ENCODE data around the gene FGF11. TPM values are rescaled to one million over a fixed set of nuclear protein-coding genes. Genes with fewer than 3 reads are reported as not detected.

FGF11 gene
- total and polyA plus RNA-seq, 2 experiments from 2014 or later = 0.36 TPM; not detected in 1

DNA sequence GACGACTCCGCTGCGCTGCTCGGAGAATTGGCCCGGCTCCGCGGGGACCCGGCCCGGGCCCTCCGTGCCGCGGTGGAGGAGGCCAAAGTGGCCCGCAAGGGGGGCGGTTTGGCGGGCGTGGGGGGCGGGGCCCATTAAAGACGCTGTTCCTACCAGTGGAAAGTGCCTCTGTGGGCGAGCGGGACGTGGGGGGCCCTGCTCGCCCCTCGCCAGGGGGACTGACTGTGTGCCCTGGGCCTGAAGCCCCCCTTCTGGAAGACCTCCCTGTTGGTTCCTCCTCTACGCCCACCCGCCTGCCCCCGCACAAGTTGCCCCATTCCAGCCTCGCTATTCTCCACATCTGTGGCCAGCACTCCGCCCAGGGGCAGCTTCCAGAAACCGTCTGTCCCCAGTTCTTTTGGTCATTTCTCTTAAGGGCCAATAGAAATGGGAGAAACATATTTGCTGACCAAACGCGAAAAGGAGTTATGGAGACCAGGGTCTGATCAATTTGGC is 1.9 kb upstream of the FGF11 start:
- in situ Hi-C loops (cut with MboI) = no loop called here
- TF ChIP-seq EZH2 (IDR thresholded peaks at IDR 0.05; ENCODE audit: insufficient read depth, poor library complexity, severe bottlenecking) (no peak), EZH2phosphoT487 (IDR thresholded peaks at IDR 0.05; ENCODE audit: insufficient read depth, low read depth) (no peak)
- WGBS, 2 experiments (ENCODE audit: low coverage in 1 of 2, low lambda C conversion rate in 2 of 2, missing lambda C conversion rate in 2 of 2) = 14 to 19% methylated on average over 17 to 22 of the region's 31 CpGs

DNA sequence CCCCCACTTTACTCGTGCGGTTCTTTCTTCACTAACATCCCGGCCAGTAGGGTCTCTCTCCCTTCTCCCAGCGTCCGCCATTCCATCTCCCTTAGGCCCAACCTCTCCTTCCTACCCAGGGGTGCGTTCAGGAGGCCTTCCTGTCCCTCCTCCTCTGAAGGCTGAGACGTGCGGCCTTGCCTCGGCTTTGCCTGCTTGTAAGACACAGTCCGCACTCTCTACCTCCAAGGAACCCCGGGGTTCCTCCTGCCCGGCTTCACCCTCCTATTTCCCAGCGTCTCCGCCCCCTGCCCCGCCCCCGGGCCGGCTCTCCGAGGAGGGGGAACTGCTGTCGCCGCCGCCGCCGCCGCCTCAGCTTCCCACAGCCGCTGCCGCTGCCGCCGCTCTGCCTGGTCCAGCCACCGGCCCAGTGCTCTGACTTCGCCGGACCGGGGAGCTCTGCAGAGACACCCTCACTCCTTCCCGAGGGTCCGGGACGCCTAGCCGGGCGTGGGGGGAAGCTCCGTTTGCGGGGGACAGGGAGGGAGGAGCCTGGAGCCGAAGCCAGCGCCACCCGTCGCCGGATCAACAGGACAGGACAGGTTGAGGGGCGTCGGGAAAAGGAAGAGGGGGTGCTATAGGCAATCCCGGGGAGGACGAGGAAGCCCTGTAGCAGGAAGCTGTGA is 1.2 kb upstream of the FGF11 start:
- Histone ChIP-seq H3K4me3 (no peak overlapping the region), H3F3A (ENCODE audit: insufficient read depth) (no peaks in the 10 kb centered on the region), H3K27me3 (replicated peaks; ENCODE audit: insufficient read depth) (peaks cover 32% of the 10 kb centered on the region; the same call in 1 of the 2 replicates), H3K4me2 (ENCODE audit: unreplicated experiment) (peak overlapping the region; percentile 25), H3K79me2 (ENCODE audit: insufficient read depth) (no peaks in the 10 kb centered on the region), H4K20me1 (ENCODE audit: insufficient read depth) (no peaks in the 10 kb centered on the region), H2AFZ (no peak overlapping the region), H3K36me3 (ENCODE audit: low read depth) (no peaks in the 10 kb centered on the region), H3K9me2 (ENCODE audit: insufficient read depth) (no peaks in the 10 kb centered on the region), H3K9me3 (ENCODE audit: low read depth) (no peaks in the 10 kb centered on the region), H3K9ac (no peak overlapping the region), H3K27ac (no peak overlapping the region), H3K4me1 (ENCODE audit: insufficient read depth) (peaks cover 11% of the 10 kb centered on the region)
- in situ Hi-C loops (cut with MboI) = no loop called here
- 12 to 20% methylated on average over 25 to 46 of the region's 48 CpGs for WGBS, 2 experiments (ENCODE audit: low coverage in 1 of 2, low lambda C conversion rate in 2 of 2, missing lambda C conversion rate in 2 of 2)
- DNase-seq = peak; percentile 40
- TF ChIP-seq EZH2phosphoT487 (IDR thresholded peaks at IDR 0.05; ENCODE audit: insufficient read depth, low read depth) = no peak; the same call in 1 of the 2 replicates
- no peak for TF ChIP-seq EZH2 (IDR thresholded peaks at IDR 0.05; ENCODE audit: insufficient read depth, poor library complexity, severe bottlenecking)

More for the DNA sequence above, 1.9 kb upstream of the FGF11 start:
- no peak overlapping the region for H3K27ac ChIP-seq
- H3K36me3 ChIP-seq (ENCODE audit: low read depth) = no peaks in the 10 kb centered on the region
- H3K9ac ChIP-seq = no peak overlapping the region
- no peaks in the 10 kb centered on the region for H3K79me2 ChIP-seq (ENCODE audit: insufficient read depth)
- no peak for DNase-seq
- H3K27me3 ChIP-seq (replicated peaks; ENCODE audit: insufficient read depth) = peaks cover 32% of the 10 kb centered on the region; the same call in 1 of the 2 replicates
- peak overlapping the region; percentile 79 for H3K4me3 ChIP-seq
- peaks cover 11% of the 10 kb centered on the region for H3K4me1 ChIP-seq (ENCODE audit: insufficient read depth)
- H3K4me2 ChIP-seq (ENCODE audit: unreplicated experiment) = peak overlapping the region; percentile 48
- H3F3A ChIP-seq (ENCODE audit: insufficient read depth) = no peaks in the 10 kb centered on the region
- H3K9me3 ChIP-seq (ENCODE audit: low read depth) = no peaks in the 10 kb centered on the region
- no peak overlapping the region; the same call in none of the 2 replicates for H2AFZ ChIP-seq
- no peaks in the 10 kb centered on the region for H3K9me2 ChIP-seq (ENCODE audit: insufficient read depth)
- H4K20me1 ChIP-seq (ENCODE audit: insufficient read depth) = no peaks in the 10 kb centered on the region

DNA sequence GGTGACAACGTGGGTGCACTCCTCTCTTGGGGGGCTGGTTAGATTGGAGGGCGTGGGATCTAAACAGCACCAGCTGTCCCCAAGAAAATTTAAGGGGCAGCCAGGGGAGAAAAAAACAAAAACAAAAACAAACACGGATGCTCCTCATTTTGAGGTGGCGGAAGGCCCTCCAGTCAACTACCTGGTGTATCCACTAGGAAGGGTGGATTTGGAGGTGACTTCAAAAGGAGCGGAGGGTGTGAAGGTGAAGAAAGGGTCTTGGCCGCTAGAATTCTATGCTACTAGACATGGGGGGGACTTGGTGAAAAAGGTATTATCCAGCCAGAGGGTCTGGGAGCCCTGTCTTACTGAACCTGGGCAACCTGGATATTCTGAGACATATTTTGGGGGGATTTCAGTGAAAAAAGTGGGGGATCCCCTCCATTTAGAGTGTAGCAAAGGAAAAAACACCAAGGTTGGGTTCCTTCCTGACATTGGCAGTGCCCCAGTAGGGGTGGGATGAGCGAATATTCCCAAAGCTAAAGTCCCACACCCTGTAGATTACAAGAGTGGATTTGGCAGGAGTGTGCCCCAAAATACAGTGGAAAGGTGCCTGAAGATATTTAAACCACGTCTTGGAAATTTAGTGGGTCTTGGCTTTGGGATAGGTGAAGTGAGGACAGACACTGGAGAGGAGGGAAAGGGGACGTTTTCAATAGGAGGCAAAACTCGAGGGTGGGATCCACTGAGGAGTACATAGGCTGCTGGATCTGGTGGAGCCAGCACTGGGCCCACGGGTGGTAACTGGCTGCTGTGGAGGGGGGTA is 454 bp upstream of the FGF11 start:
- Histone ChIP-seq H3K4me2 (ENCODE audit: unreplicated experiment) (no peak overlapping the region), H3F3A (ENCODE audit: insufficient read depth) (peaks cover 4% of the 10 kb centered on the region; the same call in 1 of the 2 replicates), H3K9ac (no peak overlapping the region), H3K9me3 (ENCODE audit: low read depth) (no peaks in the 10 kb centered on the region), H3K4me3 (no peak overlapping the region), H2AFZ (no peak overlapping the region), H3K27me3 (replicated peaks; ENCODE audit: insufficient read depth) (peaks cover 32% of the 10 kb centered on the region; the same call in 1 of the 2 replicates), H3K36me3 (ENCODE audit: low read depth) (no peaks in the 10 kb centered on the region), H3K9me2 (ENCODE audit: insufficient read depth) (no peaks in the 10 kb centered on the region), H3K79me2 (ENCODE audit: insufficient read depth) (no peaks in the 10 kb centered on the region), H3K4me1 (ENCODE audit: insufficient read depth) (peaks cover 12% of the 10 kb centered on the region), H4K20me1 (ENCODE audit: insufficient read depth) (no peaks in the 10 kb centered on the region), H3K27ac (no peak overlapping the region)
- DNase-seq = no peak
- TF ChIP-seq EZH2 (IDR thresholded peaks at IDR 0.05; ENCODE audit: insufficient read depth, poor library complexity, severe bottlenecking) (peak; percentile 67), EZH2phosphoT487 (IDR thresholded peaks at IDR 0.05; ENCODE audit: insufficient read depth, low read depth) (no peak)
- WGBS, 2 experiments (ENCODE audit: low coverage in 1 of 2, low lambda C conversion rate in 2 of 2, missing lambda C conversion rate in 2 of 2) = 52 to 57% methylated on average over 11 of the region's 11 CpGs
- in situ Hi-C loops (cut with MboI) = no loop called here

DNA sequence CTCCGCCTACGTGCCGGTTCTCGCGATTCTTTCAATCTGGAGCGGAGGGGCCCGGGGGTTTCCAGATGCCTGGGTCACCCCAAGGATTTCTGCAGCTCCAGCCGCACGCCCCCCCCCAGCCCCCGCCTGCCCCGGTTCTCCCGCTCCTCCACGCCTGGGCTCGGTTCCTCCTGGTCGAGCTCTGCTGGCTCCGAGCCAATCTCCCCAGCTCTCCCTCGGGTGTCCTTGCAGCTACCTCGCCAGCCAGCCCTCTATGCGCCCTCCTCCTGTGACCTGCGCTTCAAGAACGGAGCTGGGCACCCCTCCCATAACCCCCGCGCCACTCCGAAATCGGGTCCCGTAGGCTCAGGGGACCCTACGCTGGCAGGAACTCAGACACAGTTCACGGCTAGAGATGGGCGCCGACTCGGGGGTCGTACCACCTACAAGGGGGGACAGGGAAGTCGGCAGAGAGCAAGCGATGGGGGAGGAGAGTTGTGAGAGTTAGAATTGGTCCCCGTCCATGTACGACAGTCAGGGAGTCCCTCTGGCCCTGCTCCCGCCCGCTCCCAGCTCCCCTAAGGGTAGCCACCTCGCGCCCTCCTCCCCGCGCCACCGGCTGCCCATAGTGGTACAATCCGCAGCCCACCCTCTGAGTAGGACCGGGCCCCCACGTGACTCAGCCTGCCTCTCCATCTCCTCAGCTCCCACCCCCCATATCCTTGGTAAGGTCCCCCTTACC is 961 bp downstream of the FGF11 start:
- Histone ChIP-seq H3K9me2 (ENCODE audit: insufficient read depth) (no peaks in the 10 kb centered on the region), H3K4me3 (peak overlapping the region; percentile 46), H3K9me3 (ENCODE audit: low read depth) (no peaks in the 10 kb centered on the region), H2AFZ (no peak overlapping the region), H3K79me2 (ENCODE audit: insufficient read depth) (no peaks in the 10 kb centered on the region), H3K27me3 (replicated peaks; ENCODE audit: insufficient read depth) (peaks cover 32% of the 10 kb centered on the region; the same call in 1 of the 2 replicates), H3K4me2 (ENCODE audit: unreplicated experiment) (peak overlapping the region; percentile 48), H3K9ac (no peak overlapping the region), H3K27ac (no peak overlapping the region), H3K36me3 (ENCODE audit: low read depth) (no peaks in the 10 kb centered on the region), H3F3A (ENCODE audit: insufficient read depth) (peaks cover 11% of the 10 kb centered on the region), H4K20me1 (ENCODE audit: insufficient read depth) (no peaks in the 10 kb centered on the region), H3K4me1 (ENCODE audit: insufficient read depth) (peaks cover 16% of the 10 kb centered on the region)
- WGBS, 2 experiments (ENCODE audit: low coverage in 1 of 2, low lambda C conversion rate in 2 of 2, missing lambda C conversion rate in 2 of 2) = 10 to 12% methylated on average over 32 to 46 of the region's 46 CpGs
- TF ChIP-seq EZH2phosphoT487 (IDR thresholded peaks at IDR 0.05; ENCODE audit: insufficient read depth, low read depth) = no peak
- no peak for TF ChIP-seq EZH2 (IDR thresholded peaks at IDR 0.05; ENCODE audit: insufficient read depth, poor library complexity, severe bottlenecking)
- in situ Hi-C loops (cut with MboI) = no loop called here
- DNase-seq = peak; percentile 31
